ENCODE measurements around the gene CADM1. TPM values are rescaled to one million over a fixed set of nuclear protein-coding genes. Genes with fewer than 3 reads are reported as not detected.

The CADM1 gene
- total and polyA plus RNA-seq, 2 donors (not counting 1 experiment from before 2014, with no cell fraction given) = 15.4 to 86.0 TPM

GRCh38 chr11:115206365-115207022 is 297.7 kb downstream of the CADM1 start:
- no peak overlapping the region for H3K4me3 ChIP-seq (replicated peaks in 1 of 4; ENCODE audit: control extremely low read depth in 1 of 4, insufficient read depth in 1 of 4, low read depth in 3 of 4, low read length in 4 of 4)
- H3K9me3 ChIP-seq (ENCODE audit: control insufficient read depth, insufficient read depth, low read depth, low read length) = no peaks in the 10 kb centered on the region
- H3K4me2 ChIP-seq (ENCODE audit: extremely low read depth, insufficient read depth, low read length) = no peak overlapping the region
- H3K79me2 ChIP-seq (ENCODE audit: control insufficient read depth, insufficient read depth, low read length) = no peaks in the 10 kb centered on the region
- TF ChIP-seq CTCF (conservative IDR thresholded peaks at IDR 0.05 in 1 of 2, IDR thresholded peaks at IDR 0.05 in 1 of 2; ENCODE audit: low read depth in 1 of 2, low read length in 2 of 2) (no peak), EZH2 (IDR thresholded peaks at IDR 0.05; ENCODE audit: low read length, missing control alignments) (no peak)
- no peak overlapping the region for H3K9ac ChIP-seq (ENCODE audit: insufficient read depth, low read length)
- DNase-seq (ENCODE audit: low read depth in 2 of 2) = no peak
- no peak overlapping the region for H3K27ac ChIP-seq (ENCODE audit: insufficient read depth, low read length)
- H4K20me1 ChIP-seq (ENCODE audit: control insufficient read depth, extremely low read depth, insufficient read depth, low read length) = no peaks in the 10 kb centered on the region
- H3K36me3 ChIP-seq (ENCODE audit: control insufficient read depth, insufficient read depth, low read length) = no peaks in the 10 kb centered on the region
- H3K27me3 ChIP-seq (ENCODE audit: control insufficient read depth, insufficient read depth, low read length) = no peaks in the 10 kb centered on the region
- peaks cover 2% of the 10 kb centered on the region for H3K4me1 ChIP-seq (ENCODE audit: control insufficient read depth, extremely low read depth, insufficient read depth, low read length)
- no peak overlapping the region for H2AFZ ChIP-seq (ENCODE audit: low read length)

- no peak overlapping the region for H3K27ac ChIP-seq (ENCODE audit: insufficient read depth, low read length)
- peaks cover 4% of the 10 kb centered on the region for H3K4me1 ChIP-seq (ENCODE audit: control insufficient read depth, extremely low read depth, insufficient read depth, low read length)
- H3K79me2 ChIP-seq (ENCODE audit: control insufficient read depth, insufficient read depth, low read length) = no peaks in the 10 kb centered on the region
- H3K9ac ChIP-seq (ENCODE audit: insufficient read depth, low read length) = no peak overlapping the region
- H2AFZ ChIP-seq (ENCODE audit: low read length) = no peak overlapping the region
- no peaks in the 10 kb centered on the region for H3K9me3 ChIP-seq (ENCODE audit: control insufficient read depth, insufficient read depth, low read depth, low read length)
- no peaks in the 10 kb centered on the region for H3K27me3 ChIP-seq (ENCODE audit: control insufficient read depth, insufficient read depth, low read length)
- H3K36me3 ChIP-seq (ENCODE audit: control insufficient read depth, insufficient read depth, low read length) = no peaks in the 10 kb centered on the region
- H3K4me2 ChIP-seq (ENCODE audit: extremely low read depth, insufficient read depth, low read length) = no peak overlapping the region
- no peaks in the 10 kb centered on the region for H4K20me1 ChIP-seq (ENCODE audit: control insufficient read depth, extremely low read depth, insufficient read depth, low read length)
- no peak overlapping the region for H3K4me3 ChIP-seq (replicated peaks in 1 of 4; ENCODE audit: control extremely low read depth in 1 of 4, insufficient read depth in 1 of 4, low read depth in 3 of 4, low read length in 4 of 4)
- DNase-seq (ENCODE audit: low read depth in 2 of 2) = no peak
- TF ChIP-seq CTCF (conservative IDR thresholded peaks at IDR 0.05 in 1 of 2, IDR thresholded peaks at IDR 0.05 in 1 of 2; ENCODE audit: low read depth in 1 of 2, low read length in 2 of 2) = no peak
- TF ChIP-seq EZH2 (IDR thresholded peaks at IDR 0.05; ENCODE audit: low read length, missing control alignments) = no peak
These were observed 301.2 kb downstream of the CADM1 start for GRCh38 chr11:115202900-115203552.

- TF ChIP-seq EZH2 (IDR thresholded peaks at IDR 0.05; ENCODE audit: low read length, missing control alignments) = no peak
- TF ChIP-seq CTCF (conservative IDR thresholded peaks at IDR 0.05 in 1 of 2, IDR thresholded peaks at IDR 0.05 in 1 of 2; ENCODE audit: low read depth in 1 of 2, low read length in 2 of 2) = no peak
- no peak overlapping the region for H3K4me3 ChIP-seq (replicated peaks in 1 of 4; ENCODE audit: control extremely low read depth in 1 of 4, insufficient read depth in 1 of 4, low read depth in 3 of 4, low read length in 4 of 4)
- peaks cover 4% of the 10 kb centered on the region for H3K4me1 ChIP-seq (ENCODE audit: control insufficient read depth, extremely low read depth, insufficient read depth, low read length)
- H3K4me2 ChIP-seq (ENCODE audit: extremely low read depth, insufficient read depth, low read length) = no peak overlapping the region
- H2AFZ ChIP-seq (ENCODE audit: low read length) = no peak overlapping the region
- no peaks in the 10 kb centered on the region for H3K36me3 ChIP-seq (ENCODE audit: control insufficient read depth, insufficient read depth, low read length)
- H3K9me3 ChIP-seq (ENCODE audit: control insufficient read depth, insufficient read depth, low read depth, low read length) = no peaks in the 10 kb centered on the region
- no peaks in the 10 kb centered on the region for H4K20me1 ChIP-seq (ENCODE audit: control insufficient read depth, extremely low read depth, insufficient read depth, low read length)
- H3K27ac ChIP-seq (ENCODE audit: insufficient read depth, low read length) = no peak overlapping the region
- H3K27me3 ChIP-seq (ENCODE audit: control insufficient read depth, insufficient read depth, low read length) = no peaks in the 10 kb centered on the region
- no peak for DNase-seq (ENCODE audit: low read depth in 2 of 2)
- H3K9ac ChIP-seq (ENCODE audit: insufficient read depth, low read length) = no peak overlapping the region
- H3K79me2 ChIP-seq (ENCODE audit: control insufficient read depth, insufficient read depth, low read length) = no peaks in the 10 kb centered on the region
These were observed 302.1 kb downstream of the CADM1 start for GRCh38 chr11:115202074-115202473.
